ENCODE results near the gene UCN.

The UCN gene

GRCh38 chr2:27298391-27299080 is 9.7 kb downstream of the UCN start:
- TF ChIP-seq POLR2A (IDR thresholded peaks at IDR 0.05; ENCODE audit: low read depth, low read length): no peak
- no peak for TF ChIP-seq POLR2AphosphoS5 (IDR thresholded peaks at IDR 0.05; ENCODE audit: low read depth, low read length)
- no peak for TF ChIP-seq TAF1 (IDR thresholded peaks at IDR 0.05; ENCODE audit: borderline replicate concordance, low read depth, low read length)
- DNase-seq (ENCODE audit: insufficient read length) (no peak), FAIRE-seq (no peak)

- DNase-seq (ENCODE audit: insufficient read length) (no peak), FAIRE-seq (no peak)
- TF ChIP-seq TAF1 (IDR thresholded peaks at IDR 0.05; ENCODE audit: borderline replicate concordance, low read depth, low read length): no peak
- TF ChIP-seq POLR2AphosphoS5 (IDR thresholded peaks at IDR 0.05; ENCODE audit: low read depth, low read length): no peak
- TF ChIP-seq POLR2A (IDR thresholded peaks at IDR 0.05; ENCODE audit: low read depth, low read length): no peak
Observed at GRCh38 chr2:27297195-27297594, 11.1 kb downstream of the UCN start.

GRCh38 chr2:27296481-27296880 is 11.8 kb downstream of the UCN start:
- DNase-seq (ENCODE audit: insufficient read length) (no peak), FAIRE-seq (no peak)
- no peak for TF ChIP-seq POLR2AphosphoS5 (IDR thresholded peaks at IDR 0.05; ENCODE audit: low read depth, low read length)

DNA sequence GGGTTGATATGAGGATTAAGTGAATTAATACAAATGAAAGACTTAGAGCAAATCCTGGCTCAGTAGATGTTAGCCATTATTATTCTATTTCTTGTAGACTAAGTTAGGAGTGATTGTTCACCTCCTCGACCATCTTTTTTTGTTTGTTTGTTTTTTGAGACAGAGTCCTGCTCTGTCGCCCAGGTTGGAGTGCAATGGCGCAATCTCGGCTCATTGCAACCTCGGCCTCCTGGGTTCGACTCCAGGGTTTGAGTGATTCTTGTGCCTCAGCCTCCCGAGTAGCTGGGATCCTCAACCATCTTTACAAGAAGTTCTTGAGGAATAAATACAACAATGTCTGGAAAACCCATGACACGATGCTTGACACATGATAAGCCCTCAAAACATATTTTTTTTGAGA is 13.3 kb downstream of the UCN start:
- TF ChIP-seq POLR2AphosphoS5 (IDR thresholded peaks at IDR 0.05; ENCODE audit: low read depth, low read length) (no peak), TAF1 (IDR thresholded peaks at IDR 0.05; ENCODE audit: borderline replicate concordance, low read depth, low read length) (no peak), POLR2A (IDR thresholded peaks at IDR 0.05; ENCODE audit: low read depth, low read length) (no peak)
- no peak for FAIRE-seq

GRCh38 chr2:27291865-27292264 is 16.4 kb downstream of the UCN start:
- FAIRE-seq (no peak), DNase-seq (ENCODE audit: insufficient read length) (no peak)
- TF ChIP-seq POLR2AphosphoS5 (IDR thresholded peaks at IDR 0.05; ENCODE audit: low read depth, low read length) (no peak), POLR2A (IDR thresholded peaks at IDR 0.05; ENCODE audit: low read depth, low read length) (no peak), TAF1 (IDR thresholded peaks at IDR 0.05; ENCODE audit: borderline replicate concordance, low read depth, low read length) (no peak)

More for the DNA sequence above, 13.3 kb downstream of the UCN start:
- no peak for DNase-seq (ENCODE audit: insufficient read length)

DNA sequence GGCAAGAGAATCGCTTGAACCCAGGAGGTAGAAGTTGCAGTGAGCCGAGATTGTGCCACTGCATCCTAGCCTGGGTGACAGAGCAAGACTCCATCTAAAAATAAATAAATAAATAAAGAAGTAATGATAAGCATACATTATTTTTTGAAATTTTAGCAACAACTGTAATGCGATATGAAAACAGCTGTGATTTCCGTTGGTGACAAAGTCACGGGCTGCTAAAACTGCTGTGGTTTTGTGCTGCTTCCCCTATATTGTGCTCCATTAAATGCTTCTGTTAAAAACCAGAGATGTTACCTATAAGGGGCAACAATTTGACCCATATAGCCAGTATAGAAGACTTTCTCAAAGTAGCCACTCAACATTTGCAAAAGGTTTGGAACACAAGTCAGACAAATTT is 17.7 kb downstream of the UCN start:
- TF ChIP-seq POLR2A (IDR thresholded peaks at IDR 0.05; ENCODE audit: low read depth, low read length): no peak
- TF ChIP-seq POLR2AphosphoS5 (IDR thresholded peaks at IDR 0.05; ENCODE audit: low read depth, low read length): no peak
- TF ChIP-seq TAF1 (IDR thresholded peaks at IDR 0.05; ENCODE audit: borderline replicate concordance, low read depth, low read length): no peak
- DNase-seq (ENCODE audit: insufficient read length): no peak
- FAIRE-seq: no peak

- TF ChIP-seq POLR2A (IDR thresholded peaks at IDR 0.05; ENCODE audit: low read depth, low read length) (no peak), POLR2AphosphoS5 (IDR thresholded peaks at IDR 0.05; ENCODE audit: low read depth, low read length) (no peak), TAF1 (IDR thresholded peaks at IDR 0.05; ENCODE audit: borderline replicate concordance, low read depth, low read length) (no peak)
- FAIRE-seq (no peak), DNase-seq (ENCODE audit: insufficient read length) (no peak)
Observed at GRCh38 chr2:27288610-27289009, 19.6 kb downstream of the UCN start.

DNA sequence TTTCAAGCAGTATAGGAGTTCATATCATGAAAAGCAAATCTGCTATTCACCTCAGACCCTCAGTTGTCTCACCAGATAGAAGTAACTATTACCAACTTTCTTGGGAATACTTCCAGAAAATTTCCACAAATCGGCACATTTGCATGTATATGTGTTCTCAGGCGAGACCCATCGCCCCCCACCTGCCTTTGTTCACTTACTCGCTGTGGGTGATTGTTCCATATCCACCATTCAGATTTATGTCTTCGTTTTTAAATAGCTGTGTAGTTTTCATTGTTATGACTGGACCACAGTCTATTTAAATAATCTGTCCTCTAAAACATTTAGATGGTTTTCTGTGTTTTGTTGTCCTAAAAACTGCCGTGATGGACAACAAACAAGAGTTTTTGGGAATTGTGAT is 22.8 kb downstream of the UCN start:
- DNase-seq (ENCODE audit: insufficient read length): no peak
- TF ChIP-seq POLR2A (IDR thresholded peaks at IDR 0.05; ENCODE audit: low read depth, low read length) (no peak), POLR2AphosphoS5 (IDR thresholded peaks at IDR 0.05; ENCODE audit: low read depth, low read length) (no peak), TAF1 (IDR thresholded peaks at IDR 0.05; ENCODE audit: borderline replicate concordance, low read depth, low read length) (no peak)
- no peak for FAIRE-seq

DNA sequence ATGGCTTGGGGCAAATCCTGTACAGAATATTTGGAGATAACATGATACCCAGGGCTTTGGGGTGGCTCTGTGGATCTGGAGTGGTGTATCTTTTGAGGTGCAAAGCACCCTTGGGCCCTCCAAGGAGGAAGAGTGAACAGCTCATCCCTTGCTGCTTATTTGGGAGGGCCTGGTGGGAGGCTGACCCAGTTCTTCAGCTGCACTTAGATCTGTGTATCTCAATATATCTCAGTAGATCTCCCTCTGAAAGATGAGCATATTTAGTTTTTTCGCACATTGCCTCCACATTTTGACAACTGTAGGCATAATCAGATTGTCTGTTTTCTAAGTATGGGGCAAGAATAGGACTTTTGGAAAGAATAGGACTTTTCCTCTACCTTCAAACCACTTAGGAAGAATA is 23.2 kb downstream of the UCN start:
- DNase-seq (ENCODE audit: insufficient read length) (no peak), FAIRE-seq (no peak)
- TF ChIP-seq POLR2A (IDR thresholded peaks at IDR 0.05; ENCODE audit: low read depth, low read length) (no peak), TAF1 (IDR thresholded peaks at IDR 0.05; ENCODE audit: borderline replicate concordance, low read depth, low read length) (no peak)

- TF ChIP-seq POLR2A (IDR thresholded peaks at IDR 0.05; ENCODE audit: low read depth, low read length): no peak
Observed at GRCh38 chr2:27282892-27283291, 25.4 kb downstream of the UCN start.

GRCh38 chr2:27281855-27282559 is 26.2 kb downstream of the UCN start, which contains the start of gene TRIM54:
TRIM54 (plus strand) TSS chr2:27282429; CDS start chr2:27282732, 303 bp downstream.
- DNase-seq (ENCODE audit: insufficient read length) (no peak), FAIRE-seq (no peak)
- TF ChIP-seq POLR2A (IDR thresholded peaks at IDR 0.05; ENCODE audit: low read depth, low read length): no peak
- no peak for TF ChIP-seq TAF1 (IDR thresholded peaks at IDR 0.05; ENCODE audit: borderline replicate concordance, low read depth, low read length)
- no peak for TF ChIP-seq POLR2AphosphoS5 (IDR thresholded peaks at IDR 0.05; ENCODE audit: low read depth, low read length)

More at GRCh38 chr2:27282892-27283291, 25.4 kb downstream of the UCN start:
- DNase-seq (ENCODE audit: insufficient read length): no peak
- no peak for FAIRE-seq

DNA sequence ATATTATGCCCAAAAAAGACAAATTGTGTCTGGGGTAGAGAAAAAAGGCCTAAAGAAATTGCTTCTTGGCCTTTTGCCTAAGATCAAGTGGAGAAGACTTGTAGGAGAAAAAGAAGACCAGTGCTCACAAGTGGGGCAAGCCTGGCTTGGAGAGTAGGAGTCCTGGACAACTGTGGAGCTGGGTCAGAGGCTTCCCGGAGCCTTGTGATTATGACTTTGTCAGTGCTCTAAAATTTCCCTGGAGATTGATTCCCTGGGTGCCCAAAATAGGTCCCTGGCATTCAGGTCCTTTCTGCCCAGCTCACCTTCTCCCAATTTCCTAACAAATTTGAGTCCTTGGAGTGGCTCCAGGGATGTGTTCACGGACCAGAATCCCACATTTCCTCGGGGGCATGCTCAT is 26.8 kb downstream of the UCN start:
- TF ChIP-seq POLR2AphosphoS5 (IDR thresholded peaks at IDR 0.05; ENCODE audit: low read depth, low read length) (no peak), POLR2A (IDR thresholded peaks at IDR 0.05; ENCODE audit: low read depth, low read length) (no peak), TAF1 (IDR thresholded peaks at IDR 0.05; ENCODE audit: borderline replicate concordance, low read depth, low read length) (no peak)
- FAIRE-seq (no peak), DNase-seq (ENCODE audit: insufficient read length) (no peak)
